OCI-LY3 (cell line): ENCODE results near the gene FBXO42.

ENCODE experiments used
- CTCF ChIP-seq: fragments of 200-600, 300-600 bp; sonication (generic); IDR thresholded peaks from 2 replicates; pipeline ENCODE4 v1.5.1; 2014; ENCODE audit warnings: antibody characterized with exemption, low read length, low read depth
- EZH2phosphoT487 ChIP-seq: fragments of 200-600 bp; shearing (Covaris generic); IDR thresholded peaks from 2 replicates; pipeline ENCODE4 v1.6.1; 2018; ENCODE audit warnings: antibody characterized with exemption, mixed run types, low read depth

DNA sequence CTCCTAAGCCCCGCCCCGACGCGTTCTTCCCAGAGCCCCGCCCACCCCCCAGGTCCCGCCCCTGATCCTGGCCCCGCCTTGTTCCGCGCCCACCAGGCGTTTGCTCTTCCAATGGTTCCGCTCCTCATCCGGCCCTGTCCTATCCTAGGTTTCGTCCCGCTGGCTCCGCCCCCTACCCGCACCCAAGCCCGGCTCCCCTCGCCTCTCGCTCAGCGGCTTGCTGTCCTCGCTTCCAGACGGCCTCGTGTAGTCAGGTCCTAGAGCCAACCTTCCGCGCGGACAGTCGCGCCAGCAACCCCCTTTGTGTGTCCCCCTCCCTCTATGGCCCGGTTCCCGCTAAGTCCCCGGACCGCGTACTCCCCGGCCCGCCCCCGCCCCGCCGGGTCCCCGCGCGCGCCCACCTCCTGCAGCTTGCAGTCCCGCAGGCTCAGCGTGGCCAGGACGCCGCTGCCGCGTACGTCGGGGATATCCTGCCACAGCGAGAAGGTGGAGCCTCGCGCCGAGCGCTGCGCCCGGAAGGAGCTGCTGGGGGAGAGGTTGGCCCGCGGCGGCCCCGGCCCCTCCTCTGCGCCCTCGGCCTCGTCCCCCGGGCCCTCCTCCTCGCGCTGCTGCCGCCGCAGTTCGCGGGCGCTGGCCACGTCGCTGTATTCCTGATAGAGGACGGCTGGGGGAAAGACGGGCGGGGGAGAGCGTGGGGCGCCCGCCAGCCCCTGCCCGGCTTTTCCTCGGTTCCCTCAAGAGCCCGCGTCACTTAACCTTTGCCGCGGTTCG is 145.5 kb downstream of the FBXO42 start:
- no peak for TF ChIP-seq CTCF
- no peak for TF ChIP-seq EZH2phosphoT487
